Fibroblast of lung (primary cell): ENCODE results near the gene TGIF1. TPM values are rescaled to one million over a fixed set of nuclear protein-coding genes. Genes with fewer than 3 reads are reported as not detected.

Experiments used
- DNase-seq, 2 donors: peaks; one replicate each; pipeline versions ENCODE4 v3.0.0 to v3.0.0-alpha.2; 2010; ENCODE audit warnings: low read depth in 2 of 2
- H2AFZ ChIP-seq: 2 replicates; pipeline ENCODE4 v1.5.1; 2012; ENCODE audit warnings: low read length, control low read depth, inconsistent platforms
- H3K27ac ChIP-seq: 2 replicates; pipeline ENCODE4 v1.5.1; 2011; ENCODE audit warnings: low read length, control low read depth; ENCODE audit not compliant: insufficient read depth
- H3K27me3 ChIP-seq: 2 replicates; pipeline ENCODE4 v1.5.1; 2011; ENCODE audit warnings: mild to moderate bottlenecking, low read length; ENCODE audit not compliant: control insufficient read depth, insufficient read depth
- H3K36me3 ChIP-seq: 2 replicates; pipeline ENCODE4 v1.5.1; 2011; ENCODE audit warnings: low read length; ENCODE audit not compliant: control insufficient read depth, insufficient read depth
- H3K4me1 ChIP-seq: 2 replicates; pipeline ENCODE4 v1.5.1; 2011; ENCODE audit warnings: low read length; ENCODE audit not compliant: control insufficient read depth, insufficient read depth; ENCODE audit errors: extremely low read depth
- H3K4me2 ChIP-seq: 2 replicates; pipeline ENCODE4 v1.5.1; 2011; ENCODE audit warnings: low read length, control low read depth; ENCODE audit not compliant: insufficient read depth; ENCODE audit errors: extremely low read depth
- H3K4me3 ChIP-seq, 4 experiments: fragments of 200-600 bp in 1 of 4; sonication (generic) in 1 of 4; replicated peaks in 1 of 4; 2 replicates each; pipeline ENCODE4 v1.5.1; 2011 to 2016; ENCODE audit warnings: low read length in 4 of 4, low read depth in 3 of 4, mild to moderate bottlenecking in 3 of 4, control low read depth in 2 of 4, inconsistent platforms in 1 of 4, mixed read lengths in 1 of 4; ENCODE audit not compliant: insufficient read depth in 1 of 4; ENCODE audit errors: control extremely low read depth in 1 of 4
- H3K79me2 ChIP-seq: 2 replicates; pipeline ENCODE4 v1.5.1; 2012; ENCODE audit warnings: mild to moderate bottlenecking, low read length, inconsistent platforms; ENCODE audit not compliant: control insufficient read depth, insufficient read depth
- H3K9ac ChIP-seq: 2 replicates; pipeline ENCODE4 v1.5.1; 2011; ENCODE audit warnings: mild to moderate bottlenecking, low read length, control low read depth; ENCODE audit not compliant: insufficient read depth
- H3K9me3 ChIP-seq: 2 replicates; pipeline ENCODE4 v1.5.1; 2012; ENCODE audit warnings: low read depth, low read length; ENCODE audit not compliant: control insufficient read depth, insufficient read depth
- H4K20me1 ChIP-seq: 2 replicates; pipeline ENCODE4 v1.5.1; 2011; ENCODE audit warnings: low read length; ENCODE audit not compliant: control insufficient read depth, insufficient read depth; ENCODE audit errors: extremely low read depth
- EZH2 ChIP-seq: IDR thresholded peaks from 2 replicates; pipeline ENCODE4 v1.5.1; 2012; ENCODE audit warnings: low read length, control low read depth, mild to moderate bottlenecking; ENCODE audit errors: missing control alignments
- polyA minus RNA-seq: library from RNA; depleted of rRNA, polyadenylated mRNA; stranded (reverse); fragments of >200 nt; gene quantifications from 2 replicates; pipeline ENCODE4 v1.2.3, GENCODE V29; 2011; ENCODE audit warnings: low replicate concordance
- polyA plus RNA-seq, 2 donors: library from polyadenylated mRNA; depleted of rRNA in 1 of 2; stranded (reverse) in 1 of 2; unstranded in 1 of 2; fragments of >200 nt; gene quantifications; 2 replicates each; pipeline ENCODE4 v1.2.1, GENCODE V29; 2011 to 2012; ENCODE audit warnings: missing spikeins in 1 of 2
- total RNA-seq: library from RNA; depleted of rRNA; stranded (reverse); fragments of >200 nt; gene quantifications from 2 replicates; pipeline ENCODE4 v1.2.1, GENCODE V29; 2014
- TF ChIP-seq, protein P1 (sequence below), 2 donors: IDR thresholded peaks in 1 of 2; conservative IDR thresholded peaks in 1 of 2; 1 replicate in 1 of 2; 2 replicates in 1 of 2; pipeline ENCODE4 v1.5.1; 2011 to 2012; ENCODE audit warnings: low read length in 2 of 2, control low read depth in 1 of 2, inconsistent platforms in 1 of 2, low read depth in 1 of 2, mild to moderate bottlenecking in 1 of 2

Gene TGIF1
- total RNA-seq (157 and 163 TPM in 2 replicates), polyA plus RNA-seq (64.7 and 100 TPM in 2 replicates), polyA minus RNA-seq (51.2 and 55.0 TPM in 2 replicates)
- polyA plus RNA-seq (2012) = 33.3 and 41.6 TPM in 2 replicates

DNA sequence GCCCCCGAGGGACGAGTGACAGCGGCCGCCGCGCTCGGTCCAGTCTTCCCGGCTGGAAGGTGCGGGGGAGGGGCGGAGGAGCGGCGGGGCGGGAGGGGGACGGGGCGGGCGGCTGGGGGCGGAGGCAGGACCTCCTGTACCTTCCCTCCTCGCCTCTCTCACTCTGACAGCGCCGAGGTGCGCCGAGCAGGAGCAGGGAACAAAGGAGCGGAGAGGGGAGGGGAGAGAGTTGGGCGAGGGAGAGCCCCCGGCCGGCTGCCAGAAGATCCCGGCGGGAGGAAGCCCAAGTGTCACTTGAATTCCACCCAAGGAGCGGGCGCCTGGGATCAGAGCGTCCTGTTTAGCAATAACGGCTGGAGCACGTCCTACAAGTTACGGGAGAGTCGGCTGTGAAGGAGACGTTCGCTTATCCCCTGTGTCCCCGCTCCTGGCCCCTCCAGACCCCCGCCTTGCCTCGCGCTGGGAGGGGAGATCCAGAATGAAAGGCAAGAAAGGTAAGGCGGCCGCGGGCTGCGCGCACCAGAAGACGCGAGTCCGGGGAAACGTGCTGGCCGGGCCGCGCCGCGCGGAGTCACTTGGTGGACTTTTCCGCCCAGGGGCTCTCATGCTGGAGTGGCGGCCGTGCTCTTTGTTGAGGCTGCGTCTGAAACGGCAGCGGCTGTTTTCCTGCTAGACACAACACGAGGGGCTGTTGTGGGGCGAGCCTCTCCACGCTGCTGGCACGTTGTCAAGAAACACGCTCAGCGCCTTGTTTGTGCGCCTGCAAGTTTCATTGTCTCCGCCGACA, at the start of gene TGIF1:
Gene TGIF1, plus strand, starts transcription at position 161 of the 787 bp plus-strand sequence. Its CDS starts 318 bp downstream, at position 479.
- Histone ChIP-seq H3K9ac (peak within 1 kb of the TSS; percentile 97), H3K4me2 (peak within 1 kb of the TSS; percentile 93), H3K79me2 (peaks cover 39% of the 10 kb centered on the region), H2AFZ (no peak within 1 kb of the TSS), H3K4me1 (peaks cover 5% of the 10 kb centered on the region), H4K20me1 (no peaks in the 10 kb centered on the region), H3K9me3 (no peaks in the 10 kb centered on the region), H3K27ac (peak within 1 kb of the TSS; percentile 97), H3K36me3 (no peaks in the 10 kb centered on the region), H3K27me3 (no peaks in the 10 kb centered on the region), H3K4me3 (peak within 1 kb of the TSS; percentile 78 to 98 (median 90))
- peak; percentile 78 to 85 for DNase-seq
- TF ChIP-seq EZH2 = no peak
- TF ChIP-seq, protein P1, sequence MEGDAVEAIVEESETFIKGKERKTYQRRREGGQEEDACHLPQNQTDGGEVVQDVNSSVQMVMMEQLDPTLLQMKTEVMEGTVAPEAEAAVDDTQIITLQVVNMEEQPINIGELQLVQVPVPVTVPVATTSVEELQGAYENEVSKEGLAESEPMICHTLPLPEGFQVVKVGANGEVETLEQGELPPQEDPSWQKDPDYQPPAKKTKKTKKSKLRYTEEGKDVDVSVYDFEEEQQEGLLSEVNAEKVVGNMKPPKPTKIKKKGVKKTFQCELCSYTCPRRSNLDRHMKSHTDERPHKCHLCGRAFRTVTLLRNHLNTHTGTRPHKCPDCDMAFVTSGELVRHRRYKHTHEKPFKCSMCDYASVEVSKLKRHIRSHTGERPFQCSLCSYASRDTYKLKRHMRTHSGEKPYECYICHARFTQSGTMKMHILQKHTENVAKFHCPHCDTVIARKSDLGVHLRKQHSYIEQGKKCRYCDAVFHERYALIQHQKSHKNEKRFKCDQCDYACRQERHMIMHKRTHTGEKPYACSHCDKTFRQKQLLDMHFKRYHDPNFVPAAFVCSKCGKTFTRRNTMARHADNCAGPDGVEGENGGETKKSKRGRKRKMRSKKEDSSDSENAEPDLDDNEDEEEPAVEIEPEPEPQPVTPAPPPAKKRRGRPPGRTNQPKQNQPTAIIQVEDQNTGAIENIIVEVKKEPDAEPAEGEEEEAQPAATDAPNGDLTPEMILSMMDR (conservative IDR thresholded peaks at IDR 0.05 in 1 of 2, IDR thresholded peaks at IDR 0.05 in 1 of 2; ENCODE audit: low read depth in 1 of 2, low read length in 2 of 2) = no peak

DNA sequence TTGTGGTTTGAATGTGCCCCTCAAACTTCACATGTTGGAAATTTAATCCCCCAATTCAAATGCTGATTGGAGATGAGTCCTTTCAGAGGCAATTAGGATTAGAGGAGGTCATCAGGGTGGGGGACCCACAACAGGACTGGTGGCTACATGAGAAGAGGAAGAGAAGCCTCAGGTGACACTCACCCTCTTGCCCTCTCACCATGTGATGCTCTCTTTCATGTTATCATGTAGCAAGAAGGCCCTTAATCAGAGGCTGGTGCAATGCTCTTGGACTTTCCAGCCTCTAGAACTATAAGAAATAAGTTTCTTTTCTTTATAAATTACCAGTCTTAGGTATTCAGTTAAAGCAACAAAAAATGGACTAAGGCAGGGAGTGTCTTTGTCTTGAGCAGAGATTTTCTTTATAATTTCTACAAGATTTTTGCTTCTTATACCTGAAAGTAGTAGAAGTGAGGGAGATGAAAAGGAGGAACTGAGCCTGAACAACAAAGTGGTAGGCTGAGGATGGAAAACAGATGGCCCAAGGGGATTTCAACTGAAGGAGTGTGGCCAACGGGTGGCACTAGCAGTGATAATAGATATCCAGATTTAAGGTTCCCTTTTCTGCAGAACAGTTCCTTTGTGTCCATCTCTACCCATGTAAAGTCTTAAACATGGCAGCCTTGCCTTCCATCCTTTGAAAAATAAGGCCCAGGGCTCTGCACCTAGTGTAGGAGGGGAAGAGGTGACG, 49.2 kb upstream of the TGIF1 start:
- no peak overlapping the region for H3K9ac ChIP-seq
- H3K4me2 ChIP-seq = no peak overlapping the region
- no peaks in the 10 kb centered on the region for H3K36me3 ChIP-seq
- no peaks in the 10 kb centered on the region for H3K79me2 ChIP-seq
- H3K9me3 ChIP-seq = no peaks in the 10 kb centered on the region
- DNase-seq = no peak
- H3K27me3 ChIP-seq = no peaks in the 10 kb centered on the region
- no peaks in the 10 kb centered on the region for H4K20me1 ChIP-seq
- no peak overlapping the region for H3K27ac ChIP-seq
- no peaks in the 10 kb centered on the region for H3K4me1 ChIP-seq
- no peak overlapping the region for H3K4me3 ChIP-seq
- no peak for TF ChIP-seq EZH2
- TF ChIP-seq, protein P1 (conservative IDR thresholded peaks at IDR 0.05 in 1 of 2, IDR thresholded peaks at IDR 0.05 in 1 of 2; ENCODE audit: low read depth in 1 of 2, low read length in 2 of 2) = no peak
- H2AFZ ChIP-seq = no peak overlapping the region
